ENCODE data around the gene GNG7. TPM values are rescaled to one million over a fixed set of nuclear protein-coding genes. Genes with fewer than 3 reads are reported as not detected.

The GNG7 gene
- total RNA-seq, 1 donor: 0.45 TPM

DNA sequence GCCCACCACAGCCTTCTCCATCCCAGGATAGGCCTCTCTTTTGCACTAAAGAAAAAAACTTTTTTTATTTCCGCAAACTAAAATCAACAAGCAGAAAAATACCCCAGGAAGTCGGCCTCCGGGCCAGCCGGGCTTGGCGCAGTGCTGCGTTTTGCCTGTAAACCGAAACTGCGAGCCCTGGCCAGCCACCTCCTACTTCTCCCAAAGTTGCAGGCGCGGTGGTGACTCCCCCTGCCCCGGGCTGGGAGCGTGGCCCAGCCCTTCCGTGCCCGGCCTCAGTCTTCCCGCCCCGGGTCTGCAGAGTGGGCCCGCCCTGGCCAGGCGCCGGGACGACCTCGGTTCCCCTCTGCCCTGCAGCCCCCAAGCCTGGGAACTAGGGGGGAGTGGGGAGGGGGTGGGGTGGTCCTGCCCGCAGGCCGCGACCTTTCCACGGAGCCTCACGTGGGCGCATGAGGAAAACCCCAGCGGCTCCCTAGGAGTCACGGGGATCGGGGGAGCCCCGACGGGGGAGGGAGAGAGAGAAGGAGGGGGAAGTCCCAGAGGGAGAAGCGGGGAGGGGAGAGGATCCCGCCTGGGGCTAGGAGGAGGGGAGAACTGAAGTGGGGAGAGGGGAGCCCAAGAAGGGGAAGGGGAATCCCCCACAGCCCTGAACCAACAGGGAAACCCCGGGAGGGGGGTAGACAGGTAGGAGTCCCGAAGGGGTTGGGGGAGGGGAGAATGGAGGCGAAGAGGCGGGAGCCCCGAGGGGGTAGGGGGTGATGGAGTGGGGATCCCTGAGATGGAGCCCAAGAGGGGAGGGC is 223.5 kb downstream of the GNG7 start:
- DNase-seq (ENCODE audit: low read depth): peak; percentile 82
- H3K4me3 ChIP-seq (ENCODE audit: low read depth, low read length): peak overlapping the region; percentile 99
- TF ChIP-seq, protein P1, sequence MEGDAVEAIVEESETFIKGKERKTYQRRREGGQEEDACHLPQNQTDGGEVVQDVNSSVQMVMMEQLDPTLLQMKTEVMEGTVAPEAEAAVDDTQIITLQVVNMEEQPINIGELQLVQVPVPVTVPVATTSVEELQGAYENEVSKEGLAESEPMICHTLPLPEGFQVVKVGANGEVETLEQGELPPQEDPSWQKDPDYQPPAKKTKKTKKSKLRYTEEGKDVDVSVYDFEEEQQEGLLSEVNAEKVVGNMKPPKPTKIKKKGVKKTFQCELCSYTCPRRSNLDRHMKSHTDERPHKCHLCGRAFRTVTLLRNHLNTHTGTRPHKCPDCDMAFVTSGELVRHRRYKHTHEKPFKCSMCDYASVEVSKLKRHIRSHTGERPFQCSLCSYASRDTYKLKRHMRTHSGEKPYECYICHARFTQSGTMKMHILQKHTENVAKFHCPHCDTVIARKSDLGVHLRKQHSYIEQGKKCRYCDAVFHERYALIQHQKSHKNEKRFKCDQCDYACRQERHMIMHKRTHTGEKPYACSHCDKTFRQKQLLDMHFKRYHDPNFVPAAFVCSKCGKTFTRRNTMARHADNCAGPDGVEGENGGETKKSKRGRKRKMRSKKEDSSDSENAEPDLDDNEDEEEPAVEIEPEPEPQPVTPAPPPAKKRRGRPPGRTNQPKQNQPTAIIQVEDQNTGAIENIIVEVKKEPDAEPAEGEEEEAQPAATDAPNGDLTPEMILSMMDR (IDR thresholded peaks at IDR 0.05; ENCODE audit: insufficient read depth, low read length): no peak

DNA sequence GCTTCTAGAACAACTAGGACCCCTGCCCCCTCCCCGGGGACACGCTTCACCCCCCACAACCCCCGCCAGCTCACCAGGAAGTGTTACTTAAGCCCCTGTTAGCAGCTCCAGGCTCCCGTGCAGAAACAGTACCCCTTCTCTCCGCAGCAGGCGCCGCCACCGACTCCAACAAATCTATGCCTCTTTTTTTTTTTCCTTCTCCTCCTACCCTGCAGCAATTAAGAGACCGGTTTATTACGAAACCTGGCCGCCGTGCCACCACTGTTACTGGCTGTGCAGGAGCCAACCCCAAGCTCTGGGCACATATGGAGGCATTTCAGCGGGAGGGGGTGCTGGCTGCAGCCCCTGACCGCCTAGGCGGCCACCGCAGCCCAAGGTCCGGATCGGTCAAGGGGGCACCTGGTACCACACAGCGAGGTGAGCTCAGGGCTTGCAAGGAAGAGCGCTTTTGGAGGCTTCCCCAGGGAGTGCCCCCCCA is 224.2 kb downstream of the GNG7 start:
- DNase-seq (ENCODE audit: low read depth): peak; percentile 74
- TF ChIP-seq, protein P1 (IDR thresholded peaks at IDR 0.05; ENCODE audit: insufficient read depth, low read length): peak; percentile 45
- peak overlapping the region; percentile 99 for H3K4me3 ChIP-seq (ENCODE audit: low read depth, low read length)

DNA sequence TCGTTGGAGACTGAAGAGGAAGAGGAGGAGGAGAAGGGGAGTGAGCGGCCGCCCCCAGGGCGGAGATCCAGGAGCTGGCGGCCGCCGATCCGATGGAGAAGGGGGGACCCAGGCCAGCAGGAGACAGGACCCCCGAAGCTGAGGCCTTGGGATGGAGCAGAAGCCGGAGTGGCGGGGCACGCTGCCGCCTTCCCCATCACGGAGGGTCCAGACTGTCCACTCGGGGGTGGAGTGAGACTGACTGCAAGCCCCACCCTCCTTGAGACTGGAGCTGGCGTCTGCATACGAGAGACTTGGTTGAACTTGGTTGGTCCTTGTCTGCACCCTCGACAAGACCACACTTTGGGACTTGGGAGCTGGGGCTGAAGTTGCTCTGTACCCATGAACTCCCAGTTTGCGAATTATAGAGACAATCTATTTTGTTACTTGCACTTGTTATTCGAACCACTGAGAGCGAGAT is 224.7 kb downstream of the GNG7 start:
- peak; percentile 66 for DNase-seq (ENCODE audit: low read depth)
- TF ChIP-seq, protein P1 (IDR thresholded peaks at IDR 0.05; ENCODE audit: insufficient read depth, low read length): no peak

DNA sequence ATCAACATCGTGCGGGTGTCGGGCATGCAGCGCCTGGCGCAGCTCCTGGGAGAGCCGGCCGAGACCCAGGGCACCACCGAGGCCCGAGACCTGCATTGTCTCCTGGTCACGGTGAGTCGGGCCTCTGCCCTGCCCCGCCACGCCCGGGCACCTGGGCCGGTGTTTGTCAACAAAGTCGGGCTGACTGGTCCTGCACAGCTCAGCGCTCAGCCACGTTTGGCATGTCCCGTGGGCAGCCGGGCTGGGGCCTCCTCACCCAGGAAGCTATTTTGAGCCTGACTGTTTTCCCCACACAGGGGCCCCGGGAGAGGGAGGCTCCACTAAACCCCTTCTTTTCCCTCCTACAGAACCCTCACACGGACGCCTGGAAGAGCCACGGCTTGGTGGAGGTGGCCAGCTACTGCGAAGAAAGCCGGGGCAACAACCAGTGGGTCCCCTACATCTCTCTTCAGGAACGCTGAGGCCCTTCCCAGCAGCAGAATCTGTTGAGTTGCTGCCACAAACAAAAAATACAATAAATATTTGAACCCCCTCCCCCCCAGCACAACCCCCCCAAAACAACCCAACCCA is 225.3 kb downstream of the GNG7 start:
- peak overlapping the region; percentile 99 for H3K4me3 ChIP-seq (ENCODE audit: low read depth, low read length)
- TF ChIP-seq, protein P1 (IDR thresholded peaks at IDR 0.05; ENCODE audit: insufficient read depth, low read length): no peak
- DNase-seq (ENCODE audit: low read depth): peak; percentile 33

More for the DNA sequence above, 224.7 kb downstream of the GNG7 start:
- H3K4me3 ChIP-seq (ENCODE audit: low read depth, low read length): peak overlapping the region; percentile 99

DNA sequence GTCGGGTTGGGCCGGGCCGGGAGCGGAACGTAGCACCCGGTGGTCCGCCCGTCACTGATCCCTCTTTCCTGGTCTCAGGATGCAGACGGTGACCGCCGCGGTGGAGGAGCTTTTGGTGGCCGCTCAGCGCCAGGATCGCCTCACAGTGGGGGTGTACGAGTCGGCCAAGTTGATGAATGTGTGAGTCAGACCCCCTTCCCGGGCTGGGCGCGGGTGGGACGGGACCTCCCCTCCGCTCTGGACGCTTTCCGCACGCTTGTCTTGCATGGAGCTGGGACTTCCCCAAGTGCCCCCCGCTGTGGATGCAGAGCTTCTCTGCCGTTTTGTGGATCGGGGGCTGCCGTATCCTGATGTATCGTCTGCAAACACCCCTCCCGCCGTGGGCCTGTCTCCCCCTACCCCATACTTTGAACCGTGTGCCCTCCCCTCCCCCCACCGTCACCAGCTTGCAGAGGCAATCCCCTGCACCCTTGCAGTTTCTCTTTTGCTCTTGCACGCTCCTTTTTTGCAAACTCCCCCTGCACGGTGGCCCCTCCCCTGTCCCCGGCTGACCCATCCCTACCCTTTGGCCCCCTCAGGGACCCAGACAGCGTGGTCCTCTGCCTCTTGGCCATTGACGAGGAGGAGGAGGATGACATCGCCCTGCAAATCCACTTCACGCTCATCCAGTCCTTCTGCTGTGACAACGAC is 225.9 kb downstream of the GNG7 start:
- TF ChIP-seq, protein P1 (IDR thresholded peaks at IDR 0.05; ENCODE audit: insufficient read depth, low read length): no peak
- peak overlapping the region; percentile 99 for H3K4me3 ChIP-seq (ENCODE audit: low read depth, low read length)
- DNase-seq (ENCODE audit: low read depth): peak; percentile 64

DNA sequence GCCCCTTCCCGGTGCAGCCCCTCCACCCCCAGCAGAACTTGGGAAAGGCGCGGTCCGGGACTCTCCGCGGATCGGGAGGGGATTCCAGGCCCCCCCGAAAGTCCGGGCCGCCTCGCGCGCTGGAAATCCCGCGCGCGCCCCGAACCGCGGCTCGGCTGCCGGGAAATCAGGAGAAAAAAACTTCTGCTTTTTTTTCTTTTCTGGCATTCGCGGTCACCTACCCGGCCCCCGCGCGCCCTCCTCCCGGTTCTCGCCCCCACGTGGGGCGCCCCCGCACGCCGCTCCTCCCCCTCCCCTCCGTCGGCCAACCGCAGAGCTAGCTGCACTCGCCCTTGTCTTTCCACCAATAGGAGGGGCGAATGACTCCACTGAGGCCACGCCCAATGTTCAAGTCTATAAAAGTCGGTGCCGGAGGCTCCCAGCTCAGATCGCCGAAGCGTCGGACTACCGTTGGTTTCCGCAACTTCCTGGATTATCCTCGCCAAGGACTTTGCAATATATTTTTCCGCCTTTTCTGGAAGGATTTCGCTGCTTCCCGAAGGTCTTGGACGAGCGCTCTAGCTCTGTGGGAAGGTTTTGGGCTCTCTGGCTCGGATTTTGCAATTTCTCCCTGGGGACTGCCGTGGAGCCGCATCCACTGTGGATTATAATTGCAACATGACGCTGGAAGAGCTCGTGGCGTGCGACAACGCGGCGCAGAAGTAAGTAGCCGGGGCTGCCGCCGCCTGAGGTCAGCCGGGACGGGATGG is 226.6 kb downstream of the GNG7 start, which contains the start of gene GADD45B:
Gene GADD45B, plus strand, starts transcription at position 426 of the 749 bp plus-strand sequence. Its CDS starts 232 bp downstream, at position 658.
- TF ChIP-seq, protein P1 (IDR thresholded peaks at IDR 0.05; ENCODE audit: insufficient read depth, low read length): no peak
- peak; percentile 99 for DNase-seq (ENCODE audit: low read depth)
- H3K4me3 ChIP-seq (ENCODE audit: low read depth, low read length): peak within 1 kb of the TSS; percentile 99

Data from fibroblast of the aortic adventitia (primary cell).